Transverse colon (tissue), 4 donors: ENCODE measurements around the gene ZFP14. TPM values are rescaled to one million over a fixed set of nuclear protein-coding genes. Genes with fewer than 3 reads are reported as not detected.
"Not testable (repeated sequence)": the region's sequence is repeated elsewhere in the genome, so short reads cannot be mapped to it uniquely, and the experiment has no call there.

ENCODE experiments used
- DNase-seq: peaks from one replicate; pipeline ENCODE4 v3.0.0-alpha.2; 2019
- H3K27ac ChIP-seq, 4 donors: fragments of 200-600 bp; sonication (generic); 2 replicates each; pipeline ENCODE4 v1.5.1; 2016 to 2018; ENCODE audit warnings: inconsistent platforms in 4 of 4
- H3K27me3 ChIP-seq: fragments of 200-600 bp; sonication (generic); 2 replicates; pipeline ENCODE4 v1.5.1; 2017; ENCODE audit warnings: inconsistent platforms
- H3K36me3 ChIP-seq, 4 donors: fragments of 200-600 bp; sonication (generic); 2 replicates each; pipeline ENCODE4 v1.5.1; 2017 to 2019; ENCODE audit warnings: inconsistent platforms in 4 of 4
- H3K4me1 ChIP-seq, 4 donors: fragments of 200-600 bp; sonication (generic); 2 replicates each; pipeline ENCODE4 v1.5.1; 2017 to 2020; ENCODE audit warnings: inconsistent platforms in 4 of 4
- H3K4me3 ChIP-seq, 4 donors: fragments of 200-600 bp; sonication (generic); 1 replicate in 1 of 4; 2 replicates in 3 of 4; pipeline versions ENCODE4 v1.5.1 to v1.6.1; 2017 to 2019; ENCODE audit warnings: inconsistent platforms in 4 of 4
- H3K9me3 ChIP-seq, 2 donors: fragments of 200-600 bp; sonication (generic); 2 replicates each; pipeline ENCODE4 v1.5.1; 2017 to 2019; ENCODE audit warnings: inconsistent platforms in 2 of 2
- WGBS, 2 donors: methylation state at CpG; one replicate each; pipeline ENCODE4 v1.1.5; 2018; ENCODE audit warnings: low coverage in 1 of 2; 5-methylcytosine and 5-hydroxymethylcytosine counted together
- in situ Hi-C, 4 donors: fragments of 200-750 bp; cut with MboI; loops; one replicate each; pipeline versions ENCODE4 v1.15.0 to v1.15.1; 2017; ENCODE audit warnings: low sequenced_read_pairs in 3 of 4, low pct_ligation_motif_present in 1 of 4, low pct_unique_long_range_greater_than_20kb in 1 of 4
- intact Hi-C: fragments of 100-400 bp; cut with DNase I; formaldehyde crosslinking; loops from one replicate; pipeline ENCODE4 v1.15.1; 2023; ENCODE audit warnings: low total_unique reads
- total RNA-seq, 4 donors: library from RNA; depleted of rRNA; stranded (reverse); fragments of >200 nt; gene quantifications; one replicate each; pipeline ENCODE4 v1.1.0, GENCODE V29; 2016

The ZFP14 gene
- total RNA-seq, 4 donors from 2014 or later: 2.2 to 10.3 (median 6.3) TPM

DNA sequence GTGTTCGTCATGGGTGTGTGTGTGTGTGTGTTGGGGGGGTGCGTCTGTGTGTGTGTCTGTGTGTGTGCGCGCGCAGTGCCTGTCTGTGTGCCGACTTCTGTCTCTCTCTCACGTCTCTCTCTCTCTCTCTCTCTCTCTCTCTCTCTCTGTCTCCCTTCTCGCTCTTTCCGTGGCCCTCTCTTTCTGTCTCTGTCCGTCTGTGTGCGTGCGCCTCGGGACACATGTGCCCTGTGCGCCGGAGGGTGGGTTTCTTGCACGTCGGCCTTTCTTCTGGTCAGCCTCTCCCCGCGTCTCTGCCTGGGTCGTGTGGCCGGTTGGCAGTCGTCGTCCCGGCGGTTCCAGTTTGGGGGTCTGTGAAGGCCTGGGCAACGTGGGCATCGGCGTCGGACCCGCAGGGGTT, 86.7 kb downstream of the ZFP14 start:
- H3K4me1 ChIP-seq, H3K27ac ChIP-seq, H3K27me3 ChIP-seq, DNase-seq, intact Hi-C loops, in situ Hi-C loops, H3K9me3 ChIP-seq, H3K36me3 ChIP-seq, H3K4me3 ChIP-seq: not testable (repeated sequence)
- 97% methylated on average over 14 of the region's 30 CpGs; no CpG with 5 or more reads in 1 of the 2 donors for WGBS, 2 donors

Other genes with a start within 250 kb of the ZFP14 start
- 100 to 1,000 TPM; 222 to 304 (median 248) TPM for gene CAPNS1, start 239.1 kb downstream of the ZFP14 start, total RNA-seq
- gene COX7A1, start 226.8 kb downstream of the ZFP14 start, total RNA-seq: 10 to 100 TPM in 2 of 4 donors, 1 to 10 TPM in 1, not detected in 1; 7.8 to 26.3 (median 11.7) TPM
- 1 to 10 TPM in 2 of 4 donors, under 1 TPM in 1, not detected in 1; 1.00 to 4.1 (median 4.0) TPM for gene ZNF565, start 164.5 kb downstream of the ZFP14 start, total RNA-seq
- gene ZNF146, start 164.1 kb downstream of the ZFP14 start, total RNA-seq: 100 to 1,000 TPM in 1 of 4 donors, 10 to 100 TPM in 3; 10.8 to 105 (median 52.2) TPM
- 1 to 10 TPM in 3 of 4 donors, under 1 TPM in 1; 0.80 to 3.7 (median 2.4) TPM for gene ZFP82, start 39.4 kb upstream of the ZFP14 start, total RNA-seq
- gene ZNF566, start 110.4 kb upstream of the ZFP14 start, total RNA-seq: 10 to 100 TPM in 2 of 4 donors, 1 to 10 TPM in 2; 1.9 to 15.1 (median 10.0) TPM
- 10 to 100 TPM in 1 of 4 donors, 1 to 10 TPM in 3; 2.6 to 11.1 (median 7.4) TPM for gene ZNF260, start 149.1 kb upstream of the ZFP14 start, total RNA-seq
- 1 to 10 TPM; 1.8 to 8.3 (median 4.9) TPM for gene ZNF529, start 194.1 kb upstream of the ZFP14 start, total RNA-seq
- gene ZNF382, start 226.1 kb upstream of the ZFP14 start, total RNA-seq: 1 to 10 TPM in 2 of 4 donors, under 1 TPM in 1, not detected in 1; 0.40 to 2.5 (median 2.0) TPM